H1 (cell line): ENCODE data around the gene ABHD10. TPM values are rescaled to one million over a fixed set of nuclear protein-coding genes. Genes with fewer than 3 reads are reported as not detected.

Experiments
- CTCF ChIP-seq, 3 experiments: IDR thresholded peaks; 1 replicate in 2 of 3; 2 replicates in 1 of 3; pipeline versions ENCODE4 v1.5.1 to v1.6.1; 2011; ENCODE audit warnings: low read length in 3 of 3, mild to moderate bottlenecking in 3 of 3, inconsistent platforms in 2 of 3, low read depth in 1 of 3, moderate library complexity in 1 of 3; ENCODE audit not compliant: insufficient read depth in 1 of 3; ENCODE audit errors: control extremely low read depth in 1 of 3
- HDAC2 ChIP-seq, 2 experiments: fragments of 300-600 bp in 1 of 2; sonication (generic) in 1 of 2; IDR thresholded peaks; 2 replicates each; pipeline ENCODE4 v1.6.1; 2011 to 2012; ENCODE audit warnings: low read depth in 2 of 2, low read length in 2 of 2, mild to moderate bottlenecking in 2 of 2, moderate library complexity in 2 of 2, borderline replicate concordance in 1 of 2, inconsistent platforms in 1 of 2
- polyA plus RNA-seq, 7 experiments: library from polyadenylated mRNA; depleted of rRNA in 3 of 7; stranded (reverse) in 5 of 7; unstranded in 2 of 7; fragments of >200 nt in 5 of 7; fragments of 200-250 nt in 2 of 7; gene quantifications; 1 replicate in 5 of 7; 2 replicates in 1 of 7; 4 replicates in 1 of 7; pipeline versions ENCODE4 v1.2.1 to v1.2.3, GENCODE V29; 2011 to 2013; ENCODE audit warnings: missing spikeins in 2 of 7, mixed read lengths in 2 of 7
- total RNA-seq: library from RNA; stranded (reverse); fragmentation: NEBNext Ultra II Directional; extraction: Animal tissue kit (Norgen Biotek cat#: 25700); gene quantifications from 2 replicates; pipeline ENCODE4 v1.2.1, GENCODE V29; 2021

The ABHD10 gene
- total and polyA plus RNA-seq, 2 of the 8 experiments (the other 6 are each of a cell fraction or from before 2014, with no cell fraction given) = 10.9 to 24.6 TPM

GRCh38 chr3:111967651-111968274, 11.1 kb upstream of the ABHD10 start (continued):
- TF ChIP-seq CTCF (IDR thresholded peaks at IDR 0.05; ENCODE audit: control extremely low read depth in 1 of 3, insufficient read depth in 1 of 3, low read depth in 1 of 3, low read length in 3 of 3) = peak; percentile 70 to 91 (median 88)
- no peak for TF ChIP-seq HDAC2 (IDR thresholded peaks at IDR 0.05; ENCODE audit: borderline replicate concordance in 1 of 2, low read depth in 2 of 2, low read length in 2 of 2)
